ENCODE results near the gene TBC1D1. TPM values are rescaled to one million over a fixed set of nuclear protein-coding genes. Genes with fewer than 3 reads are reported as not detected.

The TBC1D1 gene
- total RNA-seq, 1 donor from 2014 or later: 129 TPM

- no peak for DNase-seq
- no peaks in the 10 kb centered on the region for H3K27me3 ChIP-seq (ENCODE audit: low read depth)
- peaks cover 80% of the 10 kb centered on the region for H3K4me1 ChIP-seq
- H3K4me3 ChIP-seq: no peak overlapping the region
- no peak for TF ChIP-seq CTCF (IDR thresholded peaks at IDR 0.05; ENCODE audit: borderline replicate concordance)
- no peaks in the 10 kb centered on the region for H3K36me3 ChIP-seq
- no peaks in the 10 kb centered on the region for H3K9me3 ChIP-seq (replicated peaks)
- H3K27ac ChIP-seq (replicated peaks): peak overlapping the region; percentile 28
- intact Hi-C loops (cut with micrococcal nuclease): no loop called here
Measured at GRCh38 chr4:38004887-38005286, 114.0 kb downstream of the TBC1D1 start.

GRCh38 chr4:38005637-38006036 lies 114.8 kb downstream of the TBC1D1 start:
- Histone ChIP-seq H3K27me3 (ENCODE audit: low read depth) (no peaks in the 10 kb centered on the region), H3K9me3 (replicated peaks) (no peaks in the 10 kb centered on the region), H3K4me1 (peaks cover 88% of the 10 kb centered on the region), H3K36me3 (no peaks in the 10 kb centered on the region), H3K4me3 (no peak overlapping the region), H3K27ac (replicated peaks) (peak overlapping the region; percentile 28)
- no peak for DNase-seq
- TF ChIP-seq CTCF (IDR thresholded peaks at IDR 0.05; ENCODE audit: borderline replicate concordance): no peak
- intact Hi-C loops (cut with micrococcal nuclease): no loop called here

GRCh38 chr4:38007645-38008044 lies 116.8 kb downstream of the TBC1D1 start:
- H3K4me3 ChIP-seq: no peak overlapping the region
- TF ChIP-seq CTCF (IDR thresholded peaks at IDR 0.05; ENCODE audit: borderline replicate concordance): no peak
- H3K9me3 ChIP-seq (replicated peaks): no peaks in the 10 kb centered on the region
- no peak overlapping the region for H3K27ac ChIP-seq (replicated peaks)
- no peak for DNase-seq
- no peaks in the 10 kb centered on the region for H3K36me3 ChIP-seq
- H3K27me3 ChIP-seq (ENCODE audit: low read depth): no peaks in the 10 kb centered on the region
- peaks cover 82% of the 10 kb centered on the region for H3K4me1 ChIP-seq
- intact Hi-C loops (cut with micrococcal nuclease): no loop called here

- Histone ChIP-seq H3K27me3 (ENCODE audit: low read depth) (no peaks in the 10 kb centered on the region), H3K4me1 (peaks cover 79% of the 10 kb centered on the region), H3K4me3 (no peak overlapping the region), H3K27ac (replicated peaks) (no peak overlapping the region), H3K9me3 (replicated peaks) (no peaks in the 10 kb centered on the region), H3K36me3 (no peaks in the 10 kb centered on the region)
- intact Hi-C loops (cut with micrococcal nuclease): no loop called here
- no peak for DNase-seq
- TF ChIP-seq CTCF (IDR thresholded peaks at IDR 0.05; ENCODE audit: borderline replicate concordance): no peak
Measured at GRCh38 chr4:38008571-38009021, 117.7 kb downstream of the TBC1D1 start.

- Histone ChIP-seq H3K4me1 (peaks cover 78% of the 10 kb centered on the region), H3K27ac (replicated peaks) (peak overlapping the region; percentile 46), H3K4me3 (no peak overlapping the region), H3K36me3 (no peaks in the 10 kb centered on the region), H3K27me3 (ENCODE audit: low read depth) (no peaks in the 10 kb centered on the region), H3K9me3 (replicated peaks) (no peaks in the 10 kb centered on the region)
- DNase-seq: no peak
- no peak for TF ChIP-seq CTCF (IDR thresholded peaks at IDR 0.05; ENCODE audit: borderline replicate concordance)
- intact Hi-C loops (cut with micrococcal nuclease): no loop called here
Measured at GRCh38 chr4:38009421-38009820, 118.5 kb downstream of the TBC1D1 start.

GRCh38 chr4:38009949-38010348 lies 119.1 kb downstream of the TBC1D1 start:
- intact Hi-C loops (cut with micrococcal nuclease): no loop called here
- no peak for DNase-seq
- peaks cover 78% of the 10 kb centered on the region for H3K4me1 ChIP-seq
- H3K9me3 ChIP-seq (replicated peaks): no peaks in the 10 kb centered on the region
- TF ChIP-seq CTCF (IDR thresholded peaks at IDR 0.05; ENCODE audit: borderline replicate concordance): no peak
- peak overlapping the region; percentile 46 for H3K27ac ChIP-seq (replicated peaks)
- no peak overlapping the region for H3K4me3 ChIP-seq
- H3K27me3 ChIP-seq (ENCODE audit: low read depth): no peaks in the 10 kb centered on the region
- H3K36me3 ChIP-seq: peaks cover 5% of the 10 kb centered on the region
